ENCODE measurements around the gene NDUFC2.
"Not testable (repeated sequence)": the region's sequence is repeated elsewhere in the genome, so short reads cannot be mapped to it uniquely, and the experiment has no call there.

NDUFC2 gene

DNA sequence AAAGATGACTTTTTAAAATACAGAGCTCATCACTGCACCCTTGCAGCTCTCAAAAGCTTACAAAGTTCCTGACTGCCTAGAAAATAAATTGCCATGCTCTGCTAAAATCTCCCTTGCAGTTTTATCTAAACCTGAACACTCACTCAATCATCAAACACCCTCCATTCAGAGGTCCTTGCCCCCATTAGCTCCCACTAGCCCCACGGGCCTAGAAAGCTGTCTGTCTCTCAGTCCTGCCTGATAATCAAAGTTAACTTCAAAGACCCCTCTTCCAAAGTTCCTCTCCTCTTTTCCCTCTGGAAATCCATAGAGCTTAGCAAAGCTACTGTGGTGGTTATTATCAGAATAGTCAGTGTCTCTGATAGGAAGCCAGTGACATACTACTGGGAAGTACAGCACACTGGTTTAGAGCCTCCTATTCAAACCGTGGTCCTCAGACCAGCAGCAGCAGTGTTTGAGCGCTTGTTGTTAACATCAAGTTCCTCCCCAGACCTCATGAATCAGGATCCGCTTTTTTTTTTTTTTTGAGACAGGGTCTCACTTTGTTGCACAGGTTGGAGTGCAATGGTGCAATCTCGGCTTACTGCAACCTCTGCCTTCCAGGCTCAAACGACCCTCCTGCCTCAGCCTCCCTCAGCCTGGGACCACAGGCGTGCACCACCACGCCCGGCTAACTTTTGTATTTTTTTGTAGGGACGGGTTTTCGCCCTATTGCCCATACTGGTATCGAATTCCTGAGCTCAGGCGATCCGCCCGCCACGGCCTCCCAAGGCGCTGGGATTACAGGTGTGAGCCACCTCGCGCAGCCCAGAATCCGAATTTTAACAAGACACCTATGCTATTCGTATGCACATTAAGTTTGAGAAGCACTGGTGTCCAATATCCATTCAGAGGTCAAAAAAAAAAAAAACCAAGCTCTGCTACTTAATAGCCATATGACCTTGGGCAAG, 1.2 kb downstream of the NDUFC2 start:
- DNase-seq: no peak

DNA sequence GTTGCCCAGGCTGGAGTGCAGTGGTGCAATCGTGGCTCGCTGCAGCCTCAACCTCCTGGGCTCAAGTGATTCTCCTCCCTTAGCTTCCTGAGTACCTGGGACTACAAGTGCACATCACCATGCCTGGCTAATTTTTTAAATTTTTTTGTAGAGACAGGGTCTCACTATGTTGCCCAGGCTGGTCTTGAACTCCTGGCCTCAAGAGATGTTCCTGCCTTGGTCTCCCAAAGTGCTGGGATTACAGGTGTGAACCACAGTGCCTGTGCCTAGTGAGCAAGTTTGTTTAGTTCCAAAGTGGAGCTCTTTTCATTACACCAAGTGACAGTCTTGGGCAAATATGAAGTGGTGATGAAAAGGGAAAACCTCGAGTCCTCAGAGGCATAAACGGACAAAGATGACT, 2.1 kb downstream of the NDUFC2 start:
- not testable (repeated sequence) for DNase-seq

DNA sequence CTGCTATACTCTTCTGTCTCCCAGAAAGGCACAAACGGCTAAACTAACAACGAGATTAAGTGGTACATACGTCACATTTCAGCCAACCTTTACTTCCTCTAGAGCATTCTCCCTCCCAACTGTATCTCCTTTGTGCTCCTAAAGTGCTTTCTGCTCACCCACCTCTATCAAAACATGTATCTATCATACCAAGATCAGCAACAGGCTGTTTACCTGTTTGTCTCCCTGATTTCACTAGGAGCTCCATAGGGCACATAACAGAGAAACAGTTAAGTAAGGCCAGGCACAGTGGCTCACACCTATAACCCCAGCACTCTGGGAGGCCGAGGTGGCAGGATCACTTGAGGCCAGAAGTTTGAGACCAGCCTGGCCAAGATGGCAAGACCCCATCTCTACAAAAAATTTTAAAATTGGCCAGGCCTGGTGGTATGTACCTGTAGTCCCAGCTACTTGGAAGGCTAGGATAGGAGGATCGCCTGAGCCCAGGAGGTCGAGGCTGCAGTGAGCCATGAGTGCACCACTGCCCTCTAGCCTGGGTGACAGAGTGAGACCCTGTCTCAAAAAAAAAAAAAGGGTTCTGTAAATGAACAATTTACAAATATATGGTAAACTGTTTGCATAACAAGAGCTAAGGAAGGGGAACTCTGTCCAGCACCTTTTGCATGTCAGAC, 2.8 kb downstream of the NDUFC2 start:
- no peak for DNase-seq

DNA sequence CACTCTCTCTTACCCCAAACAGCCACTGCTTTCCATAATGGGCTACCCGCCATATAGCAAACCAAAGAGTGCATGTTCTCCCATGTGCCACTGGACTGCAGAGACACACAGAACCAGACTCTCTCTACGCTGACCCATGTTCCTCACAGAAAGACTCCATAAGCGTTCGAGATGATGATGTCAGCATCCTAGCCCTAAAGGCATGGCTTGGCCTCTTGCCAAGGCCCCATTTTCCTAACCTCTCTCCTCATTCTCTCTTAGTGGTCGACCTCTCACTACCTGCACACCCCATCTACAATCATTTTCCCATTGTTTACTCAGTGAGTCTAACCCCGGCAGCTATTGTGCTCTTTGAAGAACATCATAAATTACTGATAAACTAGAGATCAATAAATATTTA, 4.9 kb downstream of the NDUFC2 start:
- no peak for DNase-seq

DNA sequence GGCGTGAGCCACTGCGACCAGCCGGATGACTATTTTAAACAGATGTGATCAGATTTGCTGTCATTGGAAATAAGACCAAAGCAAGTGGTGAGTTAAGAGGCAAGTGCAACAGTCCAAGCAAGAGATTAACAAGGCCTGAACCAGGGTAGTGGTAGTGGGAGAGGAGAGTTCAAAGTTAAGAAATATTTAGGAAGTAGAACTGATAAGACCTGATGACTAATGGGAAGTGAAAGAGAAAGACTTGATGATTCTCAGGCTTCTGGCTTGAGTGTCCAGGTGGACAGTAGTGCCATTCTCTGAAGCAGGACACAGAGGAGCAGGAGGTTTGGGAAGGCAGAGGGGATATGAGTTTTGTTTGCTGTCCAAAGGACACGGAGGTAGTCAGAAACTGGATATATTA, 7.2 kb downstream of the NDUFC2 start:
- DNase-seq: no peak

DNA sequence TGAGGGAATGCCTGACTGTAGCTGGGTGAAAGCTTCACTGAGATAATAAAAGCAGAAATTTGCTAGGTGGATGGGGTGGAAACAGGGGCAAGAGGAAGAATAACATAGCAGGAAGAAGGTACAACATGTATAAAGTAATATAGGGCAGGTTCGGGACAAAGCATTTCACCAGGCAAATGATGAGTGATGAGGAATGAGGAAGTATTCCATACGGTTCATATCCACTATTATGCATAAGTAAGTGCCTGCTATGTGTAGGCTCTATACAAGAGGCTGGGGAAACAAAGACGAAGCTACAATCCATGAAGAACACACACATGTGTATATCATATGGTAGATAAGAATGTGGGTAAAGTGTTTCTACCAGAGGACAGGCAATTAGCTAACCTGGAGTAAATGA, 7.9 kb downstream of the NDUFC2 start:
- DNase-seq: no peak

DNA sequence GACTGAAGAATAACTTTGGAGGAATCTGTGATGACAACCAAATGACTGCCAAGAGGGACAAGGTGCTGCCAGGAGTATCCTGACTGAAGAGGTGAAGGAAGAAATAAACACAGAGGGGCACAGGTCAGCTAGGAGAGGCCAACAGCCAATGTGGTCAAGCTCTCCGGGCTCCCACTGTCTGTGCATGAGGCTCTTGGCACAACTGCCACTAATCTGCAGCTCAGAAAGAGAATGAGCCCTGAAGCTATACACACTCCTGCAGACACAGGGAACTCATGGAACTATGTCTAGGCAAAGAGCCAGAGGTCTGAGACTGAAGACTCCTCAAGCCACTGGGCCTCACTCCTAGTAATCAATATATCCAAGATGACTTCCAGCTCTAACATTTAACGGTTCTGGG, 9.0 kb downstream of the NDUFC2 start:
- DNase-seq: no peak

DNA sequence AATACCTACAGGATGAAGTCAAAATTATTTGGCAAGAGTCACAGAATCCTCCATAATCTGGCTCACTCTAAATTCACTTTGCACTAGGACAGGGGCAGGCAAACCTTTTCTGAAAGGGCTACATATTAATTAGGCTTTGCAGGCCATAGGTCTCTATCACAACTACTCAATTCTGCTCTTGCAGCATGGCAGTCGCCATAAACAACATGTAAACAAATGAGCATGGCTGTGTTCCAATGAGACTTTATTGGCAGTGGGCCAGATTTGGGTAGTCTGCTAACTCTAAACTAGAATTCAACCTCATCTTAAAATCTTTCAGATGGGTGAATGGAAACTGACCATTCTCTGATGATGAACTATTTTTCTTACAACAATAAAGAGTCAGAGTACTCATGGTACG, 10.2 kb downstream of the NDUFC2 start:
- DNase-seq: no peak

DNA sequence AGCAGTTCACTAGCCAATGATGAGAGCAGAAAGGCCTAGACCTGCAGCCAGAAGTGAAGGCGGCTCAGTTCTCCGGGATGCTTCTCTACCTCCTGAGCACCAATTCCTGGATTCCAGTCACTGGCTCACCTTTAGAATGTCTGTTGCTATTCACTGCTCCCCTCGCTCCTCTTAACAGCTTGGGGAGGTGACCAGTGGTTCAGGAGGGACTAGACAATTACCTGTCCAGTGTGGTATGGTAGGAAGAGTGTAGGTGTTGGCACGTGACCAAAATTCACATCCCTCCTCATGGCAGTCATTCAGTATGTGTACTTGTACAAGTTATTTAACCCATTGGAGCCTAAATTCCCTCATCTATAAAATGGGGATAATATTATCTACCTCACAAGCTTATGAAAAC, 12.0 kb downstream of the NDUFC2 start:
- no peak for DNase-seq

DNA sequence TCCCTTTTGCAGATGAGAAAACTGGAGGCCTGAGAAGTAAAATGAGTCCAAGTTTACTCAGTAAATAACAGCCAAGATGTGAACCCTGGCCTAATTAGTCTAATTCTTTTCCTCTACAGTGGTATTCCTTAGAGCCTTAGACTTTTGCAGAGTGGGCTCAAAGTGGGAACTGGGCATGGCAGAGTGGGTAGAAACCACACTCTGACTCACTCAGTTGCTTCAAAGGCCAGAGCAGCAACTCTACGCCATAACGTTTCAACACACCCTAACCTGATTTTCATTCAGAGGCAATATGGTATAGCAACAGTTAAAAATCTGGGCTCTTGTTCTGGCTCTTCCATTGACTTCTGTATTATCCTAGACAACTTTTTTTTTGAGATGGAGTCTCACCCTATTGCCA, 13.2 kb downstream of the NDUFC2 start:
- DNase-seq: no peak

DNA sequence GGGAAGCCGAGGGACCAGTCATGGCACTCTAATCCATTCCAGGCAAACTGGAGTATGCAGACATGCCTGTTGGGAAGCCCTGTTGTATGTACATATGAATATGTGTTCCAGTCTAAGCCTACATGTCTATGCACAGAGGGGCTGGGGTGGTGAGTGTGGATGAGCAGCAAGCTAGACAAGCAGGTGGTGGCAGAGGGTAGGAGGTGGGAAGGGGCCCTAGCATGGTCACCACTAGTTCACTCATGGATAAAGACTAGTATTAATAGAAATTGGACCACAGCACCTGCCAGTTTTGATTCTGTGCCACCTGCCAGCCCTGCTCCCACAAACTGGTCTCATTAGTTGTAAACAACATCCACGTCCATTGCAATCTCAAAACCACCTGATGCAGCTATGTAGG, 14.5 kb downstream of the NDUFC2 start:
- DNase-seq: no peak

DNA sequence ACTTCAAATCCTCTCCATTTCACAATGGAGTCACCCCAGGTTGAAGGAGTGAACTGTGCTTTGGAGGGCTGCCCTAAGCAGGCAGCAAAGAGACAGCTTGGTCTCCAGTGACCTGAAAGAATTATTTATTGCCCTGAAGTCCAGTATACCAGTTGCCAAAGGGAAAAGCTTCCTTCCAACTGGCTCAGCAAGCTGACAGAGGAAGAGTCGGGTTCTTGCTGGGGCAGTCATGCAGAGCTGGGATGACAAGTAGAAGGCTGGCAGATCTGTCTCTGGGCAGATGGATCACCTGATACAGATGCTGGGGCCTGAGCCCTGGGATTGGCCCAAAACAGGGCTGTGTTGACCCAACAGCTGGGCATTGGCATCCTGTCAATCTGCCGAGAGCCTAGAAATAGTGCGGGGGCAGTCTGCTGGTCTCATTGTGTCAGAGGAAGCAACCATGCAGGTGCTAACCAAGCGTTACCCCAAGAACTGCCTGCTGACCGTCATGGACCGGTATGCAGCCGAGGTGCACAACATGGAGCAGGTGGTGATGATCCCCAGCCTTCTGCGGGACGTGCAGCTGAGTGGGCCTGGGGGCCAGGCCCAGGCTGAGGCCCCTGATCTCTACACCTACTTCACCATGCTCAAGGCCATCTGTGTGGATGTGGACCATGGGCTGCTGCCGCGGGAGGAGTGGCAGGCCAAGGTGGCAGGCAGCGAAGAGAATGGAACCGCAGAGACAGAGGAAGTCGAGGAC, 16.1 kb downstream of the NDUFC2 start, which contains the start of gene THRSP:
THRSP (plus strand) TSS at position 422 of the 742 bp plus-strand sequence; CDS start at position 443, 21 bp downstream.
- DNase-seq: no peak

DNA sequence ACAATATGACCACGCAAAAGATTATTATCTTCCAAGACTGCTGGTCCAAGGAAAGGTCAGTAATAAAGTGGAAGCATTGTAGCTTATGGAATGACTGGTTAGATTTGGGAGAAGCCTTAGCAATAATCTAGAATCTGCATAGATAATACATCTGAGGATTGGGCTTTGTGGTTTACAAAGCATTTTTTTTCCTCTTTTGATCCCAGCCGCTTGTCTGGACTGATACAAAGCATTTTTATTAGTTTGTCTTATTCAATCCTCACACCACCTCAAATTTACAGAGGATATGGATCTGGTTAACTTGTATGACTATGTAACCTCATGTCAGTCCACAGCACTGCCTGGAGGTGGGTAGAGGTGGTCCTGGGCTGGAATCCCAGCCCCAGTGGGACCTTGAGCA, 17.0 kb downstream of the NDUFC2 start:
- no peak for DNase-seq

DNA sequence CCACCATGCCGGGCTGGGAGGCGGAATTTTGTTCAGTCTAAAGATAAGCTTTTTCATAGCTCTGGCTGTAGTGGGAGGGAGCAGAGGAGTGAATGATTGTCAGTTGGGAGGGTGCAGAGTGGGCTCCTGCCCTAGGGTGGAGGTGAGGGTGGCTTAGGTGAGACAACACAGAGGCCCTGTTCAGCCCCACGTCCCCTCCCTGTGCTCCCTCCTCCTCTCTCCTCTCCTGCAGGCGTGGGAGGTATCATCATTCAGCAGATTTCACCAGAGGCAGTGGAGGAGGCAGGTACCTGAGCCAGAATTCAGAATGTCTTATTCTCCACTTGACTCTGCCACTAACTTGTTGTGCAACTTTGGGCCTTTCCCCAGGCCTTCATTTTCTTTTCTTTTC, 17.7 kb downstream of the NDUFC2 start:
- DNase-seq: no peak

DNA sequence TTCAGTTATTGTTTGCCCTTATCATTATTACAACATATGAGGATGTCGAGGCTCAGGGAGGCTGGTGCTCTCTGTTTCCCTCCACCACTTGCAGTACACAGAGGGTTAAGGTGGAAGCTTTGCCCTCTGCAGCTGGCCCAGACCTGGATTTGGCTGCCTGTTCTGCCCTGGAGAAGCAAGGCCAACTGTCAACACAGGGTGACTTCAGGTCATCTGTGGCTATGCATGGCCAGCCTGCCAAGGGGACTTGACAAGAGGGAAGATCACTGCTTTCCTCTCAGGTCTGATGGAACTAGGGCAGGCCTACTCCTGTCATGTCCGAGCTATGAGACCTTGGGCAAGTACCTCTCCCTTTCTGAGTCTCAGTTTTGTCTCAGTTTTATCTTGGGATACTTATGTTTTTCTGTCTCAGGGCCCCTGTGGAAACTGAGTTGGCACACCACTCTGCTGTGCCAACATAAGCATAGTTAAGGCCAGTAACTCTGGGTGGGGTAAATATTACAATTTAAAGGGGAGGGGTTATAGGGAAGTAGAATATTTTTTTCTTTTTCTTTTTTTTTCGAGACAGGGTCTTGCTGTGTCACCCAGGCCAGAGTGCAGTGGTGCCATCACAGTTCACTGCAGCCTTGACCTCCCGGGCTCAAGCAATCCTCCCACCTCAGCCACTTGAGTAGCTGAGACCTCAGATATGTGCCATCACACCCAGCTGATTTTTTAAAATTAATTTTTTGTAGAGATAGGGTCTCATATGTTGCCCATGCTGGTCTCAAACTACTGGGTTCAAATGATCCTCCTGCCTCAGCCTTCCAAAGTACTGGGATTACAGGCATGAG, 18.4 kb downstream of the NDUFC2 start:
- DNase-seq: no peak

DNA sequence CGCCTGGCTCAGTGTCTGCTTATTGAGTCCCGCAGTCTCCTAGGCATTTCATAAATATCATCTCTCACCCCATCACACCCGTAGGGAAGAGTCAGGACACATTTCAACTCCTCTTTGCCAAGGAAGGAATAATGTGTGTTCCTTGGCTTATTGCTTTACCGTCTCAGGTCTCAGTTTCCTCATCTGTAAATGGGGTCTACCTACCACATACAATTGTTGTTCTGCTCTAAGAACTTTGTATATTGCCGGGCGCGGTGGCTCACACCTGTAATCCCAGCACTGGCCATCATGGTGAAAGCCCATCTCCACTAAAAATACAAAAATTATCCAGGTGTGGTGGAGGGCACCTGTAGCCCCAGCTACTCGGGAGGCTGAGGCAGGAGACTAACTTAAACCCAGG, 19.1 kb downstream of the NDUFC2 start:
- no peak for DNase-seq

DNA sequence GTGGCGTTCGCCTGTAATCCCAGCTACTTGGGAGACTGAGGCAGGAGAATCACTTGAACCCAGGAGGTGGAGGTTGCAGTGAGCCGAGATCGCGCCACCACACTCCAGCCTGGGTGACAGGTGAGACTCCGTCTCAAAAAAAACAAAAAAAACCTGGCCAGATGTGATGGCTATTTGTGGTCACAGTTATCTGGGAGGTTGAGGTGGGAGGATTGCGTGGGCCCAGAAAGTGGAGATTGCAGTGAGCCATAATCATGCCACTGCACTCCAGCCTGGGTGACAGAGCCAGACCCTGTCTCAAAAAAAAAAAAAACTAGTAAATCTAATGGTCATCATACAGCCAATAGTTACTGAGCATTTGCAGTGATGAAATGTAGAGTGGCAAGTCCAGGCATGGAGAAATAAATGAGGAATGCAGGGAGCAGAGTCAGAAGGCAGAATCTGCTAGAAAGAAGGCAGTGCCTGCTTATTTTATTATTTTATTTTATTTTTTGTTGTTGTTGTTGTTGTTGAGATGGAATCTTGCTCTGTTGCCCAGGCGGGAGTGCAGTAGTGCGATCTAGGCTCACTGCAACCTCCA, 19.8 kb downstream of the NDUFC2 start:
- DNase-seq: not testable (repeated sequence)

DNA sequence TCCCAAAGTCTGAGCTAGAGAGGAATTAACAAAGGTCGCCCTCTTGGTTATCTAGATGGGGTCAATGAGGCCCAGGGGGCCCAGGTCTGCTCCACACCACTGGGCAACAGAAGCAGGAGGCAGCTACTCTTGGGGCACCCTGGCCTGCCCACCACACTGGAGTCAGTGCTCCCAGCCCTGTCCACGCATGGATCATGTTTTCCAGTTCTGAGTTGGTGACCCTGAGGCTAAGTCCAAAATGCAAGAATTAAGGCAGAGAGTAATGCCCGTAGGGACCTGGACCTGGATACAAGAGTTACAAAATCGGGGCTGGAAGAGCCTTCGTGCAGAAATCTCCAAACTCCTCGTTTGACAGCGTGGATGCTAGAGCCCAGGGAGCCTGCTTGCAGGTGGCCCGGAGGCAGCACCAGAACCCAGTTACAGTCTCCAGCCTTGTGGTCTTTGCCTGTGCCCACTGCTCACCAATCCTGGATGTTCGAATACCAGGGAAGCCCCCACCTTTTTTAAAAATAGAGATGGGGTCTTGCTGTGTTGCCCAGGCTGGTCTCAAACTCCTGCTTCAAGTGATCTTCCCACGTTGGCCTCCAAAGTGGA, 22.1 kb downstream of the NDUFC2 start:
- no peak for DNase-seq

DNA sequence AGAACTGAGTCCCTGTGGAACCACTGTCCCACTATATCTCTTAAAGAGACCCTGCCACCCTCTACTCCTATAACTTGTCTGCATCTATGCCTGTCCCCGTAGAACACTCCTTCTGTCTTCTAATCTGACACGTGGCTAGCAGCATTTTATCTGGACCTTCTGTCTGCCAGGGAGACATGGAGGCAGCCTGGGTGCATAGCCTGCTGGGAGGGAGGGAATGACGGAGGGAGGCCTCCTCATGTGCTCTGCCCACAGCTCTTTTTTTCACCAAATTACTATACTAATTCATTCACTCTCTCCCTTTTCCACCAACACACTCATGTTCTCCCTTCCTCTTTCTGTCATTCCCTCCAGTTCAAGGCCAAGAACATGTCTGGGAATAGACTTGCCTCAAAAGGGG, 23.6 kb downstream of the NDUFC2 start:
- no peak for DNase-seq

DNA sequence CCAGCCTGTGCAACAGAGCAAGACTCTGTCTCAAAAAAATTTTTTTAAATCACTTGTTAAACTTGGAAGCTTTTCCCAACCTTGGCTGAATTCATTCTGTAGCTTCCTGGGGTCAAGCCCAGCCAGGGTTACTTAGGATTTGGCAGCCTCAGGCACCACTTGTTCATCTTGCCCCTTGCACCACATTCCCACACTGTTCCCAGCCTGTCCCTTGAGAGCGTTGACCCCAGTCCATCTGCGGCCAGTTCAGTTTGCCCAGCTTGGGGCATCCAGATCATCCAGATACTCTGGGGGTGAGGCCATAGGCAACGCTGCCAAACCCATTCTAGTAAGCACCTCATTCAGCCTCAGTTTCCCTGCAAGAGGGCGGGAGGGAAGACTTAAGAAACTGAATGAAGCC, 24.7 kb downstream of the NDUFC2 start:
- DNase-seq: no peak

DNA sequence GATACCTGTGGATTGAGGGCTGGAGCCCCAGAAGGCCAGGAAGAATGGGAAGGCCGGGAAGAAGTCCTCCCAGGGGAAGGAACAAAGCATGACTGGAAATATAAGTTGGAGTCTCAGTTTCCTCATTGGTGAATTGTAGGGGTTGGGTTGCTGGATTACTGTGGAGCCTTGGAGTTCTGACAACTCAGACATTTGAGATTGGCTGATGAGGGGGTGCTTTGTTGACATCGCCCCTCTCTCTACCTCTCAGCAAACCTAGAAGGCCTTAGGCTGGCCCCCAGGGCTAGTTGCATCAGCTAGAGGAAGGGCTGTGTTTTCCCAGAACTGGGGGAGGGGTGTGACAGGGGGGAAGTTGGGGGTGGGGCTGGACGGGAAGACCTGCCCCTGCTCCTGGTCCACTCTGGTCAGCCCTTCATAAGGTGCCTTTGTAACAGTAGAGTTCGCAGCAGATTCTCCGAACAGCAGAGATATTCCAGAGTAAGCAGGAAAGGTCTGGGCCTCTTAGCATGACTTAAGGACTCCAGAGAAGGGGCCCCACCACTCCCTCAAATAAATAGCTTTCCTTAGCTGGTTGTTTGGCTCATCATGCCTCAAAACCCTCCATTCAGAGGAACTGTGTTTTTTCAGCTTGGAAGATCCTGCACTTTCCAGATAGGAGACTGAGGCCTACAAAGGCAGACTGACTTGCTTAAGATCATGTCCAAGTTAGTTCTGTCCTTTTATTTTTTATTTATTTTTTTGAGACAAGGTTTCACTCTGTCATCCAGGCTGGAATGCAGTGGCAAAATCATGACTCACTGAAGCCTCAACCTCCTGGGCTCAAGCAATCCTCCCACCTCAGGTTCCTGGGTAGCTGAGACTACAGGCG, 28.5 kb downstream of the NDUFC2 start:
- DNase-seq: no peak

Data from stimulated activated CD4-positive, alpha-beta T cell treated with anti-CD3 and anti-CD28 coated beads, Interleukin-4, amount 100 ng/mL, for 4 hours (primary cell).